ENCODE results near the gene MBD6.
"Not testable (repeated sequence)": the region's sequence is repeated elsewhere in the genome, so short reads cannot be mapped to it uniquely, and the experiment has no call there.

The MBD6 gene

DNA sequence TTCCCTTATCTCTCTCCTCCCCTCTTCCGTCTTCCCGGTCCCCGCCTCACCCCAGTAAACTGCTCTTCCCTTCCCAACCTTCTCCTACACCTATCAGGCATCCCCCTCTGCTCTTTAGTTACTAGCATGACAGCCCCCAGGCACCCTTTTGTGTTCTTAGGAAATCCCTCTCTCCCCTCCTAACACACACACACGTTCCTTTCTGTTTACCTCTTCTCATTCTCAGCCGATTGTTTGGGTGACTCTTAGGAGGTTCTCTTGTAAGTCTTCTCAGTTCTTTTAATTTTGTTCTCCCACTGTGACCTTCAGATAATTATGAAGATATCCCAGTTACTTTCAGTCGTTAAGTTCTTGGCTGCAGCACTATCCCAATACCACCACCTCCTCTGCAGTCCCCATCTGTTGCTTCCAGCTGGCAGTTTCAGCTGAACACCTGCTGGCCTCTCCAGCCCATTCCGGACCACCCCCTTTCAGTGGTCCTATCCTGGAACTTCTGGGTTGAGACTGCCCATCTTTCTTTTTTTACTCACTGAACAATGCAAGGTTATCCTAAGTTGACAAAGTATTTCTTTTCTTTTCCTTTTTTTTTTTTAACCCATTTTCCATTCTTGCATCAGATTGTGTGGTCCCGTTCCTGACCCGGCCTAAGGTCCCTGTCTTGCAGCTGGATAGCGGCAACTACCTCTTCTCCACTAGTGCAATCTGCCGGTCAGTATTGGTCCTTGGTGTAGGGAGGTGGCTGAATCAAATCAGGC, 34.0 kb upstream of the MBD6 start:
- peak; percentile 4 for DNase-seq

DNA sequence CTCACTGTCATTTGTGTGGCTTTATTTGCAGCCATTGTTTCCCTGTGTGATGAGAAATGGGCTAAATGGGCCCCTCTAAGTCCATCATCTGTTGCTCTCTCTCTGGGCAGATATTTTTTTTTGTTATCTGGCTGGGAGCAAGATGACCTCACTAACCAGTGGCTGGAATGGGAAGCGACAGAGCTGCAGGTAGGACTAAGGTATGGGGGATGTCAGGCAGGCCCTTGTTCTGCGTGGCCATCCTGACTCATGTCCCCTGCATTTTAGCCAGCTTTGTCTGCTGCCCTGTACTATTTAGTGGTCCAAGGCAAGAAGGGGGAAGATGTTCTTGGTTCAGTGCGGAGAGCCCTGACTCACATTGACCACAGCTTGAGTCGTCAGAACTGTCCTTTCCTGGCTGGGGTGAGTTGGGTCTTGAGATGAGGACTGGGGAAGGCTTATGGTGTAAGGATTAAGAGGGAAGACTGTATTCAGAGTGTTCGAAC, 33.4 kb upstream of the MBD6 start:
- DNase-seq, result no peak

DNA sequence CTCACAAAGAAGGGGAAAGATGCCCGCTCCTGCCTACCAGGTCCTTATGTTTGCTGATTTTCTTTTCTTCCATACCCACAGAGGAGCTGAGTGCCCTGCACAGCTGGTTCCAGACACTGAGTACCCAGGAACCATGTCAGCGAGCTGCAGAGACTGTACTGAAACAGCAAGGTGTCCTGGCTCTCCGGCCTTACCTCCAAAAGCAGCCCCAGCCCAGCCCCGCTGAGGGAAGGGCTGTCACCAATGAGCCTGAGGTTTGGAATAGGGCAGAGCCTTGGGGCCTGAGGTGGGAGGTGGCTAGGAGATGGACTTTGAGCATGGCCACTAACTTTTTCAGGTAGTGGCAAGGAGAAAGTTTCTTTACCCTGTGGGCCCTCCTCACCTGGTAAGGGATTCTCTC, 32.5 kb upstream of the MBD6 start:
- DNase-seq, result no peak

DNA sequence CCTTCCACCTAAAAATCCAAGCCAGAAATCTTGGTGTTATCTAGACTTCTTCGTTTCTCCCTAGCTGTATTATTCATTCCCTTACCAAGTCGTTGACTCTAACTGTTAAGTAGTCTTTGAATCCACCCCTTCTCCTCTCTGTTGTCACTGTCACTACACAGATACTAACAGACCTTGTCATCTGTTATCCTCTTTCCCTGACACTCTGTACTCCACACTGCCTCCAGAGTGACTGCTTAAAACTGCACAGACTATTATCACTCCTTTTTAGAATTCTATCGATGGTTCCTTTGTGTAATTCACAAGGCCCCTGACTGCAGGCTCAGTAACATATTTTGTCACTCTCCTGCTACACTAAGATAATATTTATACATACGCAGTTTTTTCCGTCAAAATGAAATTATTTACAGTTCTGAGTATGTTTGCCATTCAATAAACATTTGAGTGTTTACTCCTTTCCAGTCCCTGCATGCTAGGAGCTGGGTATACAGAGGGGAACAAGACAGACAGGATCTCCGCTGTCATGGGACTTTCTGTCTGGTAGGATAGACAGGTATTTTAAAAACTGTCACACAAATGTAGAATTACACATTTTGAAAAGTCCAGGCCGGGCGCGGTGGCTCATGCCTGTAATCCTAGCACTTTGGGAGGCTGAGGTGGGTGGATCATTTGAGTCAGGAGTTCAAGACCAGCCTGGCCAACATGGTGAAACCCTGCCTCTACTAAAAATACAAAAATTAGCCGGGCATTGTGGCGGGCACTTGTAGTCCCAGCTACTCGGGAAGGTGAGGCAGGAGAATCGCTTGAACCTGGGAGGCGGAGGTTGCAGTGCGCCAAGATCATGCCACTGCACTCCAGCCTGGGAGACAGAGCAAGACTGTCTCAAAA, 31.0 kb upstream of the MBD6 start:
- DNase-seq, result no peak

DNA sequence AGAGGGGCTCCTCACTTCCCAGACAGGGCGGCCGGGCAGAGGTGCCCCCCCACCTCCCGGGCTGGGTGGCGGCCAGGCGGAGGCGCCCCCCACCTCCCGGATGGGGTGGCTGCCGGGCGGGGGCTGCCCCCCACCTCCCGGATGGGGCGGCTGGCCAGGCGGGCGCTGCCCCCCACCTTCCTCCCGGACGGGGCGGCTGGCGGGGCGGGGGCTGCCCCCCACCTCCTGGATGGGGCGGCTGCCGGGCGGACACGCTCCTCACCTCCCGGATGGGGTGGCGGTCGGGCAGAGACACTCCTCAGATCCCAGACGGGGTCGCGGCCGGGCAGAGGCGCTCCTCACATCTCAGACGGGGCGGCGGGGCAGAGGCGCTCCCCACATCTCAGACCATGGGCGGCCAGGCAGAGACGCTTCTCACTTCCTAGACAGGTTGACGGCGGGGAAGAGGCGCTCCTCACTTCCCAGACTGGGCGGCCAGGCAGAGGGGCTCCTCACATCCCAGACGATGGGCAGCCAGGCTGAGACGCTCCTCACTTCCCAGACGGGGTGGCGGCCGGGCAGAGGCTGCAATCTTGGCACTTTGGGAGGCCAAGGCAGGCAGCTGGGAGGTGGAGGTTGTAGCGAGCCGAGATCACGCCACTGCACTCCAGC, 27.4 kb upstream of the MBD6 start:
- DNase-seq, result not testable (repeated sequence)

DNA sequence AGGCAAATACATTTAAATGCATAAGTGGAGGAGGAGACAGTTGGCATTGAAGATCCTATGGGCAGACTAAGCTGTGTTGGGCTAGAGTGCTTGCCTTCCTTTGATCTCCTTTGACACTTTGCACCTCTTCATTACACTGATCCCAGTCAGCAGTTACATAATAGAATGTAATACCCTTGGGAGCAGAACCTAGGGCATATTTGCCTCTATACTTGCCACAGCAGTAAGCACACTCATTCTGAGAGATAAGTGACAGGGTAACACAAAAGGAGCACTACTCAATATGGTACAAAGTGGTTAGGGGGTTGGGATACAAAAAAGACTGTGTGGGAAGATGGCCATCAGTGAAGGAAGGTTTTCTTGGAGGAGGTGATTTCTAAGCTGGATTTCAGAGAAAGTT, 25.8 kb upstream of the MBD6 start:
- DNase-seq, result no peak

DNA sequence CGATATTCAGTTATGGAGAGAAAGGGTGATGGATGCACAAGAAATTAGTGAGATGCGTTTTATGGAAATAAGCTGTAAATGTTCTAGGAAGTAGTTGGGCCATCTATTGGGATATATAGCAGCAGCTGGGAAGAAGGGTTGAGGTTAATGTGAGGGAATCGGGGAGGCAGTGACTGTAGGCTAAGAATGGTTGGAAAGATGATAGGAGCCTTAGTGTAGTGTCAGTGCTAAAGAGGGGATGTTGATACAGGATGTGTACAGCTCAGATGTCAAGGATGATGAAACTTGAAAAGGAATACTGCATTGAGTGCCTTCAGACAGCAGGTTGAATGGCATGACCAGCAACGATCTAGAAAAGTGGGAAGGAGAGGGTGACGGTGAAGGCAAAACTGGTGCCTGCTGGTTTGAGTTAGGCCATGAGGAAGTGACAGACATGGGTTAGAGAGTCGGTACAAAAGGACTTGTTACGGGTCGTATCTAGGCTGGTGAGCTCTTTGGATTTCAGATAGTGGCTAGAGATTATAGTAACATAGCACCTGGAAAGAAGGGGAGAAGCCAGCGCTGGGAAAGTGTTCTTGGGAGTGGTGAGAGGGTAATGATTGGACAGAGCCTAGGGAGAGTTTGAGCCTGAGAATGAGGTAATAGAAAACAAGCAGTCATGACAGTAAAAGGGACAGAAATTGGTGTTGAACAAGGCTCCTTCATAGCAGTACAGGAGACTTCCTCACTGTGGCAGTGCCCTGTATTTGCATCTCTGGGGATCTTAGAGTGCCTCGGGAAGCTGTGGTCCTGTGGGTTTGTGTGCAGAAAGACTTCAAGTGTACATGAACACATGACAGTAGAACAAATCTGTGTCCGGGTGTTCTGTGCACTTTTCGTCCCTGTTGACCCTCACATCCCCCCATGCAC, 25.1 kb upstream of the MBD6 start:
- DNase-seq, result no peak

DNA sequence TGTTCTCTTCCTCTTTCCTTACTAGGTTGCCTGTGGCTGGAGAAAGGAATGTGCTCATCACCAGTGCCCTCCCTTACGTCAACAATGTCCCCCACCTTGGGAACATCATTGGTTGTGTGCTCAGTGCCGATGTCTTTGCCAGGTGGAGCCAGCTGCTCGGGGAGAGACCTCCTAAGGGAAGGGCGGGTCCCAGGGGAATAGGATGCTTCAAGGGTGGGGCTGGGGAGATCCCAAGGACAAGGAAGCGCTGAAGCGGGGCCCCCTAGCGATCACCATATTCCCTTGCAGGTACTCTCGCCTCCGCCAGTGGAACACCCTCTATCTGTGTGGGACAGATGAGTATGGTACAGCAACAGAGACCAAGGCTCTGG, 24.5 kb upstream of the MBD6 start:
- DNase-seq, result no peak

DNA sequence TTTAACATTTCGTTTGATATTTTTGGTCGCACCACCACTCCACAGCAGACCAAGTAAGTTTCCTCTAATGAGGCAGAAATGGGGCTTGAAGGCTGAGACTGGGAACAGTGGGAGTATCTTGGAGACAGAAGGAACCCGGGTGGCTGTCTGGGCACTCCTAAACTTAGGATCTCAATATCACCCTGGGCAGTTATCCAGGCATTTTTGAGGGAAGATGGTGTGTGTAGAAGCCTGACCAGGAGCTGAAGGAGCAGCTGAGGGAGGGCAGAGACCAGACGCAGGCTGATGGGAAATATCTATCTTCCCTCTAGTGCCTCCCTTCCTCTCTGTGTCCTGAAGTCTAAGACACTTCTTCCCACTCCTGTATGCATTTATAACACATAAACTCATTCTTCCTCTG, 24.1 kb upstream of the MBD6 start:
- no peak for DNase-seq

DNA sequence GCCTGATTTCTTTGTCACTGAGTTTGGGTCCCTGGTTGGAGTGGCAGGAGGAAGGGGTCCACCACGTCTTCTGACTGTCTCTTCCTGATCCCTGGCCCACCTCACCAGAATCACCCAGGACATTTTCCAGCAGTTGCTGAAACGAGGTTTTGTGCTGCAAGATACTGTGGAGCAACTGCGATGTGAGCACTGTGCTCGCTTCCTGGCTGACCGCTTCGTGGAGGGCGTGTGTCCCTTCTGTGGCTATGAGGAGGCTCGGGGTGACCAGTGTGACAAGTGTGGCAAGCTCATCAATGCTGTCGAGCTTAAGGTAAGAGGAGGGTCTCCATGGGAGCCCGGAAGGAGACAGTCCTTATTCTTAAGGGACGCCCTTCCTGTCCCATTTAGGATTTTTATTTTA, 22.4 kb upstream of the MBD6 start:
- DNase-seq, result no peak

DNA sequence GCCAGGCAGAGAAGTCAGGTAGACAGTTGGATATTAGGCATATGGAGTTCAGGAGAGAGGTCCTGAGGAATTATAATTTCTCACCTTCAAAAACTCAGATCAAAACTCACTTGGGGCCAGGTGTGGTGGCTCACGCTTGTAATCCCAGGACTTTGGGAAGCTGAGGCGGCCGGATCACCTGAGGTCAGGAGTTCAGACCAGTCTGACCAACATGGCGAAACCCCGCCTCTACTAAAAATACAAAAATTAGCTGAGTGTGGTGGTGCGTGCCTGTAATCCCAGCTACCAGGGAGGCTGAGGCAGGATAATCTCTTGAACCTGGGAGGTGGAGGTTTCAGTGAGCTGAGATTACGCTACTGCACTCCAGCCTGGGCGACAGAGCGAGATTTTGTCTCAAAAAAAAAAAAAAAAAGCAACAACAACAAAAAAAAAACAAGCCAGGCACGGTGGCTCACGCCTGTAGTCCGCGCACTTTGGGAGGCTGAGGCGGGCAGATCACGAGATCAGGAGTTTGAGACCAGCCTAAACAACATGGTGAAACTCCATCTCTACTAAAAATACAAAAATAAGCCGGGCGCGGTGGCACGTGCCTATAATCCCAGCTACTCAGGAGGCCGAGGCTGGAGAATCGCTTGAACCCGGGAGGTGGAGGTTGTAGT, 20.2 kb upstream of the MBD6 start:
- DNase-seq, result not testable (repeated sequence)

DNA sequence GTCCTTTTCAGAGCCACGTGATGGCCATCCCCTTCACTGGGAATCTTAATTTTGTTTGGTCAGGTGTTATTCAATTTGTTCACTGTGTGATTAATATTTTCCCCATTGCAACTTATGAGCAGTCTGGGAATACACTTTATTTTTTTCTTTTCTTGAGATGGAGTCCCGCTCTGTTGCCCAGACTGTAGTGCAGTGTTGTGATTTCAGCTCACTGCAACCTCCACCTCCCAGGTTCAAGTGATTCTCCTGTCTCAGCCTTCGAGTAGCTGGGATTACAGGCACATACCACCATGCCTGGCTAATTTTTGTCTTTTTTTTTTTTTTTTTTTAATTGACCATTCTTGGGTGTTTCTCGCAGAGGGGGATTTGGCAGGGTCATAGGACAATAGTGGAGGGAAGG, 16.1 kb upstream of the MBD6 start:
- DNase-seq, result not testable (repeated sequence)

DNA sequence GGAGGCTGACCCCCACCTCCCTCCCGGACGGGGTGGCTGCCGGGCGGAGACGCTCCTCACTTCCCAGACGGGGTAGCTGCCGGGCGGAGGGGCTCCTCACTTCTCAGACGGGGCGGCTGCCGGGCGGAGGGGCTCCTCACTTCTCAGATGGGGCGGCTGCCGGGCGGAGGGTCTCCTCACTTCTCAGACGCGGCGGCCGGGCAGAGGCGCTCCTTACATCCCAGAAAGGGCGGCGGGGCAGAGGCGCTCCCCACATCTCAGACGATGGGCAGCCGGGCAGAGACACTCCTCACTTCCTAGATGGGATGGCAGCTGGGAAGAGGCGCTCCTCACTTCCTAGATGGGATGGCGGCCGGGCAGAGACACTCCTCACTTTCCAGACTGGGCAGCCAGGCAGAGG, 14.8 kb upstream of the MBD6 start:
- DNase-seq, result not testable (repeated sequence)

DNA sequence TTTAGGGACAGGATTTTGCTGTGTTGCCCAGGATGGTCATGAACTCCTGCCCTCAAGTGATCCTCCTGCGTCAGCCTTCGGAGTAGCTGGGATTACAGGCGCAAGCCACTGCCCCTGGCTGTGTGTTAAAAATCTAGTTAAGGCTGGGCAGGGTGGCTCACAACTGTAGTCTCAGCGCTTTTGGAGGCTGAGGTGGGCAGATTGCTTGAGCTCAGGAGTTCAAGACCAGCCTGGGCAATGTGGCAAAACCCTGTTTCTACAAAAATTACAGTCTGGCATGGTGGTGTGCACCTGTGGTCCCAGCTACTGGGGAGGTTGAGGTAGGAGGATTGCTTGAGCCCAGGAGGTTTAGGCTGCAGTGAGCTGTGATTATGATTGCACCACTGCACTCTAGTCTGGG, 11.5 kb upstream of the MBD6 start:
- no peak for DNase-seq

DNA sequence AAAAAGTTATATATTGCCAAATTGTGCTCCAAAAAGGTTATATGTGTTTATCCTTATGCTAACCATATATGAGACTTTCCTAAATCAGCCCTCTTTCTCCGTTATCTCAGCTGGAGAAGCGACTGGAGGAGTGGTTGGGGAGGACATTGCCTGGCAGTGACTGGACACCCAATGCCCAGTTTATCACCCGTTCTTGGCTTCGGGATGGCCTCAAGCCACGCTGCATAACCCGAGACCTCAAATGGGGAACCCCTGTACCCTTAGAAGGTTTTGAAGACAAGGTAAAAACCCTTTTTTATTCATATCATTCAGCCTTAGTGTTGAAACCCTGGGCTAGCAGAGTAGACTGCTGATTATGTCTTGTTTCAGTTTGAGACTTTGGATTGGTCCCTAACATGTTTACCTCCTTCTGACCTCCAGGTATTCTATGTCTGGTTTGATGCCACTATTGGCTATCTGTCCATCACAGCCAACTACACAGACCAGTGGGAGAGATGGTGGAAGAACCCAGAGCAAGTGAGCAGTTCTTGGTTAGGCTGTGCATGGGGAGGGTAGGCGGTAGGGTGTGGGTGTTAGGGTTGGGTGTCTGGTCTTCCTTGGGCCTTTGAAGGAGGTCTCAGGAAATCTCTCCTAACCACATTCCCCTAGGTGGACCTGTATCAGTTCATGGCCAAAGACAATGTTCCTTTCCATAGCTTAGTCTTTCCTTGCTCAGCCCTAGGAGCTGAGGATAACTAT, 10.9 kb upstream of the MBD6 start:
- DNase-seq, result no peak

DNA sequence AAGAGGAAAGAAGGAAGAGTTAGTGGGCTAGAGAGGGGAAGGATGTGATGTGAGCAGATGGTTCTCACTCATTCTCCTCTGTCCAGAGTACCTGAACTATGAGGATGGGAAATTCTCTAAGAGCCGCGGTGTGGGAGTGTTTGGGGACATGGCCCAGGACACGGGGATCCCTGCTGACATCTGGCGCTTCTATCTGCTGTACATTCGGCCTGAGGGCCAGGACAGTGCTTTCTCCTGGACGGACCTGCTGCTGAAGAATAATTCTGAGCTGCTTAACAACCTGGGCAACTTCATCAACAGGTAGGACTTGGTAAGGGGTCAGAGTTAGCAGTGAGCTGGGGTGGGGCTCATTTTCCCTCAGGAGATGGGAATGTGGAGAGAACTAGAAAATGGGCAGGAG, 10.0 kb upstream of the MBD6 start:
- DNase-seq, result no peak

DNA sequence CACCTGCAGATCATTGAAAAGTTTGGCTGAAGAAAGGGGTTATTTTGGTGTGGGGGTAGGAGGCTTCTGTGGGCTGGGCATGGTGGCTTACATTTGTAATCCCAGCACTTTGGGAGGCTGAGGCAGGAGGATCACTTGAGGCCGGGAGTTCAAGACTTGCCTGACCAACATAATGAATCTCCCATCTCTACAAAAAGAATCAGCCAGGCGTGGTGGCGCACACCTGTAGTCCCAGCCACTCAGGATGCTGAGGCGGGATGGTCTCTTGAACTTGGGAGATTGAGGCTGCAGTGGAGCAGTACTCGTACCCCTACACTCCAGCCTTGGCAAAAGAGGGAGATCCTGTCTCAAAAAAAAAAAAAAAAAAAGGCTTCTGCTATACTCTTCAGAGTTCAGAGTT, 9.4 kb upstream of the MBD6 start:
- no peak for DNase-seq

DNA sequence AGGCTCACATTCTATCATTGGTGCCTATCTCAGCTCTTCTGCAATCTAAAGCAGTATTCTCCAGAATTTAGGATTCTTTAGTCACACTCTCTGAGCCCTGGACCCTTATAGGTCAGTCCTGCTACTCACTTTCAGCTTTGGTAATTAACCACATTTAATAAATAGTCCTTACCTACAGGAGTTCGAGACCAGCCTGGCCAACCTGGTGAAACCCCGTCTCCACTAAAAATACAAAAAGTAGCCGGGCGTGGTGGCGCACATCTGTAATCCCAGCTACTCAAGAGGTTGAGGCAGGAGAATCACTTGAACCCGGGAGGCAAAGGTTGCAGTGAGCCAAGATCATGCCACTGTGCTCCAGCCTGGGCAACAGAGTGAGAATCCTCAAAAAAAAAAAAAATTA, 8.9 kb upstream of the MBD6 start:
- DNase-seq, result not testable (repeated sequence)

DNA sequence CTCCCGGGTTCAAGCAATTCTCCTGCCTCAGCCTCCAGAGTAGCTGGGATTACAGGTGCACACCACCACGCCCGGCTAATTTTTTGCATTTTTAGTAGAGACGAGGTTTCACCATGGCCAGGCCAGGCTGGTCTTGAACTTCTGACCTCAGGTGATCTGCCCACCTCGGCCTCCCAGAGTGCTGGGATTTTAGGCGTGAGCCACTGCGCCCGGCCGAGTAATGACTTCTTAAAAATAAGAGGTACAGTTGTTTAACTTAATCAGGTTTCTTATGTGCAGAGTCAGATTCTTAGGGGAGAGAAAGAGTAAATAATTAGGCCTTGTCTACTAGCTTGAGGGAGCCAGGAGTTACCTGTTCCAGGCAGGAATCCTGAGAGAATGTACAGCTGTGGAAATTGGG, 8.4 kb upstream of the MBD6 start:
- DNase-seq, result not testable (repeated sequence)

DNA sequence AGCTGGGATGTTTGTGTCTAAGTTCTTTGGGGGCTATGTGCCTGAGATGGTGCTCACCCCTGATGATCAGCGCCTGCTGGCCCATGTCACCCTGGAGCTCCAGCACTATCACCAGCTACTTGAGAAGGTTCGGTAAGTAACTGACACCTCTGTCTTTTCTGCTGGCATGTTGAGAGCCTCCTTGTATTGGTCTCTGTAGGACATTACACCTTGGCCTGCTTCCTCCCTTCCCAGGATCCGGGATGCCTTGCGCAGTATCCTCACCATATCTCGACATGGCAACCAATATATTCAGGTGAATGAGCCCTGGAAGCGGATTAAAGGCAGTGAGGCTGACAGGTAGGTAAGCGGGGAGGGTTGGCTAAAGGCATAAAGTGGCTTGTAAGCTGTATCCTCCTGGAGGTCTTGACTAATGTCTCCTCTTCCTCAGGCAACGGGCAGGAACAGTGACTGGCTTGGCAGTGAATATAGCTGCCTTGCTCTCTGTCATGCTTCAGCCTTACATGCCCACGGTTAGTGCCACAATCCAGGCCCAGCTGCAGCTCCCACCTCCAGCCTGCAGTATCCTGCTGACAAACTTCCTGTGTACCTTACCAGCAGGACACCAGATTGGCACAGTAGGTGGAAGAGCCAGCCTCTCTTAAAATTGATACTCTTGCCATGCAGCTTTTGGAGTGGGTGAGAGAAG, 7.8 kb upstream of the MBD6 start:
- no peak for DNase-seq

Data from NCI-H2227 treated with DMSO at 0.1 percent for 48 hours (cell line).